Neuronal stem cell (in vitro differentiated cells): Measurements from ENCODE around the gene ARHGAP33.

Experiments
- DNase-seq: peaks from one replicate; pipeline ENCODE4 v3.0.0-alpha.2; 2013; ENCODE audit warnings: low spot score
- H2AFZ ChIP-seq: one replicate; pipeline ENCODE4 v1.6.1; 2013; ENCODE audit warnings: mild to moderate bottlenecking, low read length, inconsistent platforms
- H2AK5ac ChIP-seq: 2 replicates; pipeline ENCODE4 v1.6.1; 2013; ENCODE audit warnings: low read depth, mild to moderate bottlenecking, inconsistent platforms, low read length, moderate library complexity, mixed read lengths
- H2BK120ac ChIP-seq: 2 replicates; pipeline ENCODE4 v1.6.1; 2013; ENCODE audit warnings: low read depth, mild to moderate bottlenecking, inconsistent platforms, low read length, moderate library complexity, mixed read lengths
- H2BK12ac ChIP-seq: one replicate; pipeline ENCODE4 v1.6.1; 2013; ENCODE audit warnings: low read length, inconsistent platforms
- H2BK15ac ChIP-seq: 2 replicates; pipeline ENCODE4 v1.6.1; 2013; ENCODE audit warnings: mild to moderate bottlenecking, low read length, inconsistent platforms, mixed read lengths
- H2BK5ac ChIP-seq: one replicate; pipeline ENCODE4 v1.6.1; 2013; ENCODE audit warnings: inconsistent platforms, mild to moderate bottlenecking, low read length, moderate library complexity
- H3K14ac ChIP-seq: one replicate; pipeline ENCODE4 v1.6.1; 2013; ENCODE audit warnings: low read length, inconsistent platforms
- H3K18ac ChIP-seq: 2 replicates; pipeline ENCODE4 v1.6.1; 2013; ENCODE audit warnings: low read length, inconsistent platforms
- H3K23ac ChIP-seq: 2 replicates; pipeline ENCODE4 v1.6.1; 2013; ENCODE audit warnings: low read depth, mild to moderate bottlenecking, mixed read lengths, low read length, inconsistent platforms; ENCODE audit not compliant: poor library complexity
- H3K27ac ChIP-seq: replicated peaks from 3 replicates; pipeline ENCODE4 v1.5.1; 2013; ENCODE audit warnings: low read length, inconsistent platforms
- H3K27me3 ChIP-seq, 3 experiments: 2 replicates each; pipeline ENCODE4 v1.6.1; 2013; ENCODE audit warnings: low read length in 3 of 3, mild to moderate bottlenecking in 2 of 3, inconsistent platforms in 1 of 3, low read depth in 1 of 3, mixed read lengths in 1 of 3, moderate library complexity in 1 of 3; ENCODE audit not compliant: control insufficient read depth in 3 of 3, insufficient read depth in 3 of 3
- H3K36me3 ChIP-seq, 2 donors: replicated peaks in 1 of 2; 2 replicates each; pipeline ENCODE4 v1.6.1; 2013; ENCODE audit warnings: low read length in 2 of 2; ENCODE audit not compliant: control insufficient read depth in 2 of 2, insufficient read depth in 2 of 2
- H3K4ac ChIP-seq: 2 replicates; pipeline ENCODE4 v1.6.1; 2013; ENCODE audit warnings: inconsistent platforms, mild to moderate bottlenecking, low read length, moderate library complexity
- H3K4me1 ChIP-seq, 2 donors: 1 replicate in 1 of 2; 2 replicates in 1 of 2; pipeline ENCODE4 v1.6.1; 2013; ENCODE audit warnings: low read length in 2 of 2, low read depth in 1 of 2; ENCODE audit not compliant: control insufficient read depth in 2 of 2, insufficient read depth in 1 of 2
- H3K4me2 ChIP-seq: one replicate; pipeline ENCODE4 v1.6.1; 2013; ENCODE audit warnings: mild to moderate bottlenecking, low read length, inconsistent platforms; ENCODE audit not compliant: insufficient read depth, poor library complexity, severe bottlenecking
- H3K4me3 ChIP-seq, 2 donors: 2 replicates each; pipeline ENCODE4 v1.5.1; 2013; ENCODE audit warnings: low read length in 2 of 2, mild to moderate bottlenecking in 2 of 2, inconsistent platforms in 1 of 2, moderate library complexity in 1 of 2
- H3K79me1 ChIP-seq: one replicate; pipeline ENCODE4 v1.6.1; 2013; ENCODE audit warnings: low read depth, mild to moderate bottlenecking, inconsistent platforms, low read length, moderate library complexity
- H3K9ac ChIP-seq: one replicate; pipeline ENCODE4 v1.6.1; 2013; ENCODE audit warnings: mild to moderate bottlenecking, low read depth, low read length, inconsistent platforms; ENCODE audit not compliant: poor library complexity
- H3K9me3 ChIP-seq, 2 donors: replicated peaks in 1 of 2; 2 replicates each; pipeline versions ENCODE3 to v1.6.1; 2013; ENCODE audit warnings: low read length in 2 of 2, mild to moderate bottlenecking in 2 of 2, inconsistent platforms in 1 of 2, low read depth in 1 of 2, mixed read lengths in 1 of 2, moderate library complexity in 1 of 2; ENCODE audit not compliant: control insufficient read depth in 2 of 2, insufficient read depth in 1 of 2
- H4K8ac ChIP-seq: one replicate; pipeline ENCODE4 v1.6.1; 2013; ENCODE audit warnings: low read depth, mild to moderate bottlenecking, inconsistent platforms, low read length, moderate library complexity
- H4K91ac ChIP-seq: one replicate; pipeline ENCODE4 v1.6.1; 2013; ENCODE audit warnings: low read length, low read depth, mild to moderate bottlenecking, inconsistent platforms; ENCODE audit not compliant: poor library complexity
- WGBS, 2 donors: extraction: QIAGEN DNeasy Blood & Tissue Kit; methylation state at CpG; one replicate each; pipeline ENCODE4 v1.1.7; 2013; ENCODE audit warnings: missing lambda C conversion rate in 2 of 2, mixed read lengths in 1 of 2; ENCODE audit not compliant: insufficient read length in 2 of 2, insufficient replicate concordance in 1 of 2; ENCODE audit errors: extremely low coverage in 2 of 2; 5-methylcytosine and 5-hydroxymethylcytosine counted together

Gene ARHGAP33

GRCh38 chr19:35745328-35746086 lies 29.9 kb upstream of the ARHGAP33 start, which contains the start of the genes PSENEN and U2AF1L4:
Gene PSENEN, plus strand, starts transcription at chr19:35745651. Its CDS starts 280 bp downstream, at chr19:35745931.
Gene U2AF1L4, minus strand, starts transcription at chr19:35745418. Its CDS starts 27 bp downstream, at chr19:35745391.
- H3K27me3 ChIP-seq, result no peaks in the 10 kb centered on the region
- H3K4me1 ChIP-seq, result peaks cover 9 to 12% of the 10 kb centered on the region in 2 donors
- peak; percentile 99 for DNase-seq
- peaks cover 6 to 8% of the 10 kb centered on the region in 2 donors for H3K36me3 ChIP-seq
- peaks cover 8% of the 10 kb centered on the region for H3K79me1 ChIP-seq
- H4K91ac ChIP-seq, result no peak within 1 kb of the TSS
- no CpG with 5 or more reads among the region's 40 CpGs for WGBS, 2 donors
- no peak within 1 kb of the TSS for H4K8ac ChIP-seq
- H2BK15ac ChIP-seq, result no peak within 1 kb of the TSS
- peak within 1 kb of the TSS; percentile 74 to 86 for H3K4me3 ChIP-seq
- peak within 1 kb of the TSS; percentile 76 for H3K4me2 ChIP-seq
- H2AK5ac ChIP-seq, result peak within 1 kb of the TSS; percentile 70
- H3K9ac ChIP-seq, result peak within 1 kb of the TSS; percentile 80
- H2AFZ ChIP-seq, result peak within 1 kb of the TSS; percentile 91
- no peak within 1 kb of the TSS for H3K14ac ChIP-seq
- H2BK120ac ChIP-seq, result no peak within 1 kb of the TSS
- H2BK5ac ChIP-seq, result peak within 1 kb of the TSS; percentile 62
- H2BK12ac ChIP-seq, result no peak within 1 kb of the TSS
- H3K9me3 ChIP-seq, result no peaks in the 10 kb centered on the region
- peak within 1 kb of the TSS; percentile 90 for H3K27ac ChIP-seq
- H3K23ac ChIP-seq, result no peak within 1 kb of the TSS
- peak within 1 kb of the TSS; percentile 67 for H3K18ac ChIP-seq
- H3K4ac ChIP-seq, result no peak within 1 kb of the TSS

- no peak overlapping the region for H4K91ac ChIP-seq
- H2AK5ac ChIP-seq, result no peak overlapping the region
- H3K4me3 ChIP-seq, result peak overlapping the region; percentile 74 to 85
- no peaks in the 10 kb centered on the region for H3K27me3 ChIP-seq
- H3K4ac ChIP-seq, result no peak overlapping the region
- no peak overlapping the region for H3K9ac ChIP-seq
- no peak overlapping the region for H4K8ac ChIP-seq
- no CpG with 5 or more reads among the region's 4 CpGs for WGBS, 2 donors
- H3K79me1 ChIP-seq, result peaks cover 8% of the 10 kb centered on the region
- H3K27ac ChIP-seq, result no peak overlapping the region
- H3K18ac ChIP-seq, result no peak overlapping the region
- H3K23ac ChIP-seq, result no peak overlapping the region
- H2BK15ac ChIP-seq, result no peak overlapping the region
- H2BK120ac ChIP-seq, result no peak overlapping the region
- peak overlapping the region; percentile 66 for H3K4me2 ChIP-seq
- H3K4me1 ChIP-seq, result peaks cover 9 to 12% of the 10 kb centered on the region in 2 donors
- peak overlapping the region; percentile 85 for H2AFZ ChIP-seq
- no peak overlapping the region for H2BK5ac ChIP-seq
- no peaks in the 10 kb centered on the region for H3K9me3 ChIP-seq
- H2BK12ac ChIP-seq, result no peak overlapping the region
- DNase-seq, result no peak
- no peak overlapping the region for H3K14ac ChIP-seq
- peaks cover 6 to 8% of the 10 kb centered on the region in 2 donors for H3K36me3 ChIP-seq
Observed at GRCh38 chr19:35746087-35746462, 29.3 kb upstream of the ARHGAP33 start.

- H3K23ac ChIP-seq, result no peak overlapping the region
- peaks cover 8% of the 10 kb centered on the region for H3K79me1 ChIP-seq
- no peak for DNase-seq
- H2BK120ac ChIP-seq, result no peak overlapping the region
- no peak overlapping the region for H4K8ac ChIP-seq
- H2AK5ac ChIP-seq, result no peak overlapping the region
- H3K27ac ChIP-seq, result no peak overlapping the region
- H3K4me3 ChIP-seq, result peak overlapping the region in 1 of 2 donors; percentile 74
- H4K91ac ChIP-seq, result no peak overlapping the region
- no peak overlapping the region for H2BK15ac ChIP-seq
- peaks cover 9 to 12% of the 10 kb centered on the region in 2 donors for H3K4me1 ChIP-seq
- H2AFZ ChIP-seq, result no peak overlapping the region
- no peaks in the 10 kb centered on the region for H3K27me3 ChIP-seq
- H3K14ac ChIP-seq, result no peak overlapping the region
- no peak overlapping the region for H2BK5ac ChIP-seq
- no peak overlapping the region for H3K18ac ChIP-seq
- H3K9ac ChIP-seq, result no peak overlapping the region
- H3K4ac ChIP-seq, result no peak overlapping the region
- no peak overlapping the region for H3K4me2 ChIP-seq
- WGBS, 2 donors, result no CpG with 5 or more reads among the region's 5 CpGs
- H3K36me3 ChIP-seq, result peaks cover 6 to 8% of the 10 kb centered on the region in 2 donors
- H3K9me3 ChIP-seq, result no peaks in the 10 kb centered on the region
- H2BK12ac ChIP-seq, result no peak overlapping the region
Observed at GRCh38 chr19:35746531-35746930, 28.8 kb upstream of the ARHGAP33 start.
